ENCODE measurements around the gene KIR2DL4.
"Not testable (repeated sequence)": the region's sequence is repeated elsewhere in the genome, so short reads cannot be mapped to it uniquely, and the experiment has no call there.

The KIR2DL4 gene

DNA sequence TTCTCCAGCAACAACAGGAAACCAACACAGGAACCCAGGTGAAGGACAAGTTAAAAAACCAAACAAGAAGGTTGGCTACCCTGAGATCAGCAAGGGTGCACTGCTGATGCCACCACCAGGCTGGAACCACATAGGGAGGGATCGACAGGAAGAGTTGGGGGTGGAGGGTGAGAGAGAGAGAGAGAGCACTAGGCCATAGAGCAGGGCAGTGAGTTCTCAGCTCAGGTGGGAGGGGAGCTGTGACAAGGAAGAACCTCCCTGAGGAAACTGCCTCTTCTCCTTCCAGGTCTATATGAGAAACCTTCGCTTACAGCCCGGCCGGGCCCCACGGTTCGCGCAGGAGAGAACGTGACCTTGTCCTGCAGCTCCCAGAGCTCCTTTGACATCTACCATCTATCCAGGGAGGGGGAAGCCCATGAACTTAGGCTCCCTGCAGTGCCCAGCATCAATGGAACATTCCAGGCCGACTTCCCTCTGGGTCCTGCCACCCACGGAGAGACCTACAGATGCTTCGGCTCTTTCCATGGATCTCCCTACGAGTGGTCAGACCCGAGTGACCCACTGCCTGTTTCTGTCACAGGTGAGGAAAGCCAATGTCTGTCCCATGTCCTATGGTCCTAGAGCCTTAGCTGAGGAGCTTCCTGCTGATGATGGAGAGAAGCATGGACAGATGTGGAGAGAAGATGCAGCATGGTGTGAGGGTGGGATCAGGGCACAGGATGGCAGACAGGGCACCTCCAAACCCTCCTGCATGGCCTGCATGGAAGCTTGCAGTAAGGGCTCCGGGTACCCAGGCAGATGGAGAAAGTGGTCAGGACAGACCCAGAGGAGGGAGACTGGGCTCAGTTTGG lies 2.5 kb downstream of the KIR2DL4 start:
- DNase-seq: no peak

DNA sequence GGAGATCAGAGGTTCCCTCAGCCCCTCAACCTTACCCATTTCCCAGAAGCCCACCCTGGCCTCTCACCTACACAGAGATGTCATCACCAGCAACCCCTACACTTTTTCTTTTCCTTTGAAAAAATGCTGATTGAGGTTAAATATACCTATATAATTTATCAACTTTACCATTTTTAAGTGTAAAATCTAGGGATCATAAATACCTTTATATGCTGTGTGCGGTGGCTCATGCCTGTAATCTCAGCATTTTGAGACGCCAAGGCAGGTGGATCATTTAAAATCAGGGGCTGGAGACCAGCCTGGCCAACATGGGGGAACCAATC lies 3.1 kb downstream of the KIR2DL4 start:
- no peak for DNase-seq

DNA sequence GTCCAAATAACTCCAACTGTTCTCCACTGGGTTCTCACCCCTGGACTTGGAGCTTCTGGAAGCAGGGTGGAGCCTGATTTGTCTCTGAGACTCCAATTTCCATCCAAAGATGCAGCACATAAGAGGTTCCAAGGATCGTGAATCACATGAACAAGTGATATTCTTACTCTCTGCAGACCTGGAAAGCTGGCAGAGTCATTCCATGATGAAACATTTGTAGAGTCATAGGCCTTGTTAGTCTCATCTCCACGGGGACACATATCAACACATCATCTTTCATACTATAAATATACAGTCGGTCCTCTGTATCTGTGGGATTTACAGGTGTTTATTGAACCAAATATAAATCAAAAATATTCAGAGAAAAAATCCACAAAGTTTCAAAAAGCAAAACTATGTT lies 11.2 kb downstream of the KIR2DL4 start:
- not testable (repeated sequence) for DNase-seq

DNA sequence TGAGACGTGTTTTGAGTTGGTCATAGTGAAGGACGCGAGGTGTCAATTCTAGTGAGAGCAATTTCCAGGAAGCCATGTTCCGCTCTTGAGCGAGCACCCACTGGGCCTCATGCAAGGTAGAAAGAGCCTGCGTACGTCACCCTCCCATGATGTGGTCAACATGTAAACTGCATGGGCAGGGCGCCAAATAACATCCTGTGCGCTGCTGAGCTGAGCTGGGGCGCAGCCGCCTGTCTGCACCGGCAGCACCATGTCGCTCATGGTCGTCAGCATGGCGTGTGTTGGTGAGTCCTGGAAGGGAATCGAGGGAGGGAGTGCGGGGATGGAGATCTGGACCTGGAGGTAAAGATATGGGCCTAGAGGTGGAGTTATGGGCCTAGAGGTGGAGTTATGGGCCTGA lies 12.8 kb downstream of the KIR2DL4 start, which contains the start of gene KIR3DL1:
Gene KIR3DL1, plus strand, starts transcription at position 218 of the 400 bp plus-strand sequence.
- not testable (repeated sequence) for DNase-seq

DNA sequence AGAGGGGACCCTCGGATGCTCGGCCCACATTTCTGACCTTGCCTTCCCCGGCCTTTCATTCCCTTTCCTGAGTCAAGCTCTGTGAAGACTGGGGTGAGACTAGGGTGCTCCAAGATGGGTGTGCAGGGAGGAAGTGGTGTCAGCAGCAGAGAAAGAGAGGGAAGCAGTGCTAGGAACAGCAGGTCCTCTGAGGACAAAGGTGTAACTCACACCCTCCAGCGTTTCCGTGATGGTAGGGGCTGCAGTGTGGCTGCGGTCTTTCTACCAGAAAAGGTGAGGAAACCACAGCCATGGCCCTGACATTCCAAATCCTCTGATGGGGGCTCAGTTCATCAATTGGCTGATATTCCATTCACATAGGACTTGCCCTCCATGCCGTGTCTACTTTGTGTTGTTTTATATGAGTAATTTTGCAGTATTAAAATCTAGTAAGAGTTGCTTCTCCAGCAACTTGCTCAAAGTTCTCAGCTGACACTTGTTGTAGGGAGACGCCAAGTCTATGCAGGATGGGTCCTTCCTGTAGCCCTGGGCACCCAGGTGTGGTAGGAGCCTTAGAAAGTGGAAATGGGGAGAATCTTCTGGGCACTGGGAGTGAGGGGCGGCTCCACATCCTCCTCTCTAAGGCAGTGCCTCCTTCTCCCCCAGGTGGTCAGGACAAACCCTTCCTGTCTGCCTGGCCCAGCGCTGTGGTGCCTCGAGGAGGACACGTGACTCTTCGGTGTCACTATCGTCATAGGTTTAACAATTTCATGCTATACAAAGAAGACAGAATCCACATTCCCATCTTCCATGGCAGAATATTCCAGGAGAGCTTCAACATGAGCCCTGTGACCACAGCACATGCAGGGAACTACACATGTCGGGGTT lies 14.5 kb downstream of the KIR2DL4 start:
- DNase-seq: no peak

DNA sequence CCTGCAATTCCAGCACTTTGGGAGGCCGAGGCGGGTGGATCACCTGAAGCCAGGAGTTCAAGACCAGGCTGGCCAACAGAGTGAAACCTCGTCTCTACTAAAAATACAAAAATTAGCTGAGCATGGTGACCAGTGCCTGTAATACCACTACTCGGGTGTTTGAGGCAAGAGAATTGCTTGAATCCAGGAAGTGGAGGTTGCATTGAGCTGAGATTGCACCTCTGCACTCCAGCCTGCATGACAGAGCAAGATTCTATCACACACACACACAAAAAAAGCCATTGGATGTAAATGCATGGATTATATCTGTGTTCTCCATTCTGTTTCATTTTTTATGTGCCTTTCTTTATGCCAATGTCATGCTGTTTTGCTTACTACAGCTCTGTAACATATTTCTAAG lies 21.0 kb downstream of the KIR2DL4 start:
- DNase-seq: not testable (repeated sequence)

DNA sequence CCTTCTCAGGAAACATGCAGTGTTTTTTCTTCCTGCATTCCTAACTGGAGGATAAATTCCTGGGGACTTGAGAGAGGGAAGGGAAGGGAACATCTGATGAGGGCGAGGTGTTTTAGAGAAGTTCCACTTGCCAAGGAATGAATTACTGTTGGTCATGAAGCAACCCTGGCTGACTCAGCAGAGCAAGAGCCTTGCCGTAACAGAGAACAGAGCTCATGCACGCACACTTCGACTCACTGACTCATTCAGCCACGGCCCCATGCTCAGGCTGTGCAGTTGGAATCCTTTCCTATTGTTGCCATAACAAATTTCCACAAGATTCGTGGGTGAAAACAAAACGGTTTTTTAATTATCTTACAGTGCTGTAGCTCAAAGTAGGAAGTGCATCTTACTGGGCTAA lies 21.9 kb downstream of the KIR2DL4 start:
- DNase-seq: not testable (repeated sequence)

DNA sequence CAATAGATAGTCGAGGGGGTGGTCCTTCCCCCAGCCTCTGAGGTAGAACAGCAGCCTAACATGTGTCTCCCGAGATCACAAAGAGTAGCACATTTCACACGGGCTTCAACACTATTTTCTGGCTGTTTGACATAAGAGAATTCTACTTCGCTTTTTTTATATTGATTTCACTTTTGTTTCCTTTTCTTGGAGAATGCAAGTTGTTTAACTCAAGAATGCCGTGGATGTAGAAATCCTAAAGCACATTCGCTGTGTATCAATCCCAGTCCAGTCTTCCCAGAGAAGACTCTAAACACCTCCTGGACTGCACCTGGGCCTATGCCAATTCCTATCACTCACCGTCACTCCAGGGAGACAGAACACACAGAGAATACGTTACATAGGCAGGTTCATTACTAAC lies 24.7 kb downstream of the KIR2DL4 start:
- not testable (repeated sequence) for DNase-seq

DNA sequence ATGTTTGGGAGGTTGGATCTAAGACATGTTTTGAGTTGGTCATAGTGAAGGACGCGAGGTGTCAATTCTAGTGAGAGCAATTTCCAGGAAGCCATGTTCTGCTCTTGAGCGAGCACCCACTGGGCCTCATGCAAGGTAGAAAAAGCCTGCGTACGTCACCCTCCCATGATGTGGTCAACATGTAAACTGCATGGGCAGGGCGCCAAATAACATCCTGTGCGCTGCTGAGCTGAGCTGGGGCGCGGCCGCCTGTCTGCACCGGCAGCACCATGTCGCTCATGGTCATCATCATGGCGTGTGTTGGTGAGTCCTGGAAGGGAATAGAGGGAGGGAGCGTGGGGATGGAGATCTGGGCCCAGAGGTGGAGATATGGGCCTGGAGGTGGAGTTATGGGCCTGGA lies 29.1 kb downstream of the KIR2DL4 start, which contains the start of gene KIR2DS4:
Gene KIR2DS4, plus strand, starts transcription at position 181 of the 400 bp plus-strand sequence.
- not testable (repeated sequence) for DNase-seq

DNA sequence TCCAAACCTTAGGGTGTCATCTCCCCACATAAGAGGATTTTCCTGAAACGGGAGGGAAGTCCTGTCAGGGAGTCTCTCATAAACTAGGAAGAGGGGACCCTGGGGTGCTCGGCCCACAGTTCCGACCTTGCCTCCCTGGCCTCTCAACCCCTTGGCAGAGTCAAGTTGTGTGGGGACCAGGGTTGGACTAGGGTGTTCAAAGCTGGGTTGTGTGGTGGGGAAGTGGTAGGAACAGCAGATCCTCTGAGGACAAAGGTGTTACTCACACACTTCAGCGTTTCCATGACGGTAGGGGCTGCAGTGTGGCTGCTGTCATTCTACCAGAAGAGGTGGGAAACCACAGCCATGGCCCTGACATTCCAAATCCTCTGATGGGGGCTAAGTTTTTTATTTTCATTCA lies 31.7 kb downstream of the KIR2DL4 start:
- DNase-seq: not testable (repeated sequence)

DNA sequence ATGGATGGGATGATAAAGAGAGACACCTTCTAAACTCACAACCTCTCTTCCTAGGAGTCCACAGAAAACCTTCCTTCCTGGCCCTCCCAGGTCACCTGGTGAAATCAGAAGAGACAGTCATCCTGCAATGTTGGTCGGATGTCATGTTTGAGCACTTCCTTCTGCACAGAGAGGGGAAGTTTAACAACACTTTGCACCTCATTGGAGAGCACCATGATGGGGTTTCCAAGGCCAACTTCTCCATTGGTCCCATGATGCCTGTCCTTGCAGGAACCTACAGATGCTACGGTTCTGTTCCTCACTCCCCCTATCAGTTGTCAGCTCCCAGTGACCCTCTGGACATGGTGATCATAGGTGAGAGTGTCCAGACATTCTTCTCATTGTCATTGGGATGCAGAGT lies 34.1 kb downstream of the KIR2DL4 start:
- not testable (repeated sequence) for DNase-seq

DNA sequence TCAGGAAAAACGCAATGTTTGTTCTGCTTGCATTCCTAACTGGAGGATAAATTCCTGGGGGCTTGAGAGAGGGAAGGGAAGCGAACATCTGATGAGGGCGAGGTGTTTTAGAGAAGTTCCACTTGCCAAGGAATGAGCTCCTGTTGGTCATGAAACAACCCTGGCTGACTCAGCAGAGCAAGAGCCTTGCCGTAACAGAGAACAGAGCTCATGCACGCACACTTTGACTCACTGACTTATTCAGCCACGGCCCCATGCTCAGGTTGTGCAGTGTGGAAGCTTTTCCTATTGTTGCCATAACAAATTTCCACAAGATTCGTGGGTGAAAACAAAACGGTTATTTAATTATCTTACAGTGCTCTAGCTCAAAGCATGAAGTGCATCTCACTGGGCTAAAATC lies 39.8 kb downstream of the KIR2DL4 start:
- DNase-seq: not testable (repeated sequence)

DNA sequence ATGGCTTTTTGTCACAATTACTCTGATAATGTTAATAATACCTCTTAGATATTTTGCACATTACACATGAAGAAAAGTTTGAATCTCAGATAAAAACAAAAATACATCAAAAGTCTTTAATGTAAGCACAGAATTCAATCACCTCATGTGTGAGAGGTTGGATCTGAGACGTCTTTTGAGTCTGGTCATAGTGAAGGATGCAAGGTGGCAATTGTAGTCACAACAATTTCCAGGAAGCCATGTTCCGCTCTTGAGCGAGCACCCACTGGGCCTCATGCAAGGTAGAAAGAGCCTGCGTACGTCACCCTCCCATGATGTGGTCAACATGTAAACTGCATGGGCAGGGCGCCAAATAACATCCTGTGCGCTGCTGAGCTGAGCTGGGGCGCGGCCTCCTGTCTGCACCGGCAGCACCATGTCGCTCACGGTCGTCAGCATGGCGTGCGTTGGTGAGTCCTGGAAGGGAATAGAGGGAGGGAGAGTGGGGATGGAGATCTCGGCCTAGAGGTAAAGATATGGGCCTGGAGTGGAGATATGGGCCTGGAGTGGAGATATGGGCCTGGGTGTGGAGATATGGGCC lies 46.7 kb downstream of the KIR2DL4 start, which contains the start of gene KIR3DL2:
Gene KIR3DL2, plus strand, starts transcription at position 383 of the 580 bp plus-strand sequence. Its CDS starts 33 bp downstream, at position 416.
- not testable (repeated sequence) for DNase-seq

DNA sequence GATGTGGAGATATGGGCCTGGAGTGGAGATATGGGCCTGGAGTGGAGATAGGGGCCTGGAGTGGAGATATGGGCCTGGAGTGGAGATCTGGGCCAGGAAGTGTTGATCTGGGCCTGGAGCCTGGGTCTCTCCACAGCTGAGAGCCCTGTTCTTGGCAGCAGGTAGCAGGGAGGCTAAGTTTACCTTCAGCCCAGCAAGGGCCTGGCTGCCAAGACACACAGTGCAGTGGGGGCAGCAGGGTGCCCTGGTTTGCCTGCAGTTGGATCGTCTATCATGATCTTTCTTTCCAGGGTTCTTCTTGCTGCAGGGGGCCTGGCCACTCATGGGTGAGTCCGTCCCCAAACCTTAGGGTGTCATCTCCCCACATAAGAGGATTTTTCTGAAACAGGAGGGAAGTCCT lies 47.5 kb downstream of the KIR2DL4 start:
- no peak for DNase-seq

DNA sequence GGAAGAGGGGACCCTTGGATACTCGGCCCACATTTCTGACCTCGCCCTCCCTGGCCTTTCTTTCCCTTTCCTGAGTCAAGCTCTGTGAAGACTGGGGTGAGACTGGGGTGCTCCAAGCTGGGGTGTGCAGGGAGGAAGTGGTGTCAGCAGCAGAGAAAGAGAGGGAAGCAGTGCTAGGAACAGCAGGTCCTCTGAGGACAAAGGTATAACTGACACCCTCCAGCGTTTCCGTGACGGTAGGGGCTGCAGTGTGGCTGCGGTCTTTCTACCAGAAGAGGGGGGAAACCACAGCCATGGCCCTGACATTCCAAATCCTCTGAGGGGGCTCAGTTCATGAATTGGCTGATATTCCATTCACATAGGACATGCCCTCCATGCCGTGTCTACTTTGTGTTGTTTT lies 47.9 kb downstream of the KIR2DL4 start:
- DNase-seq: no peak

DNA sequence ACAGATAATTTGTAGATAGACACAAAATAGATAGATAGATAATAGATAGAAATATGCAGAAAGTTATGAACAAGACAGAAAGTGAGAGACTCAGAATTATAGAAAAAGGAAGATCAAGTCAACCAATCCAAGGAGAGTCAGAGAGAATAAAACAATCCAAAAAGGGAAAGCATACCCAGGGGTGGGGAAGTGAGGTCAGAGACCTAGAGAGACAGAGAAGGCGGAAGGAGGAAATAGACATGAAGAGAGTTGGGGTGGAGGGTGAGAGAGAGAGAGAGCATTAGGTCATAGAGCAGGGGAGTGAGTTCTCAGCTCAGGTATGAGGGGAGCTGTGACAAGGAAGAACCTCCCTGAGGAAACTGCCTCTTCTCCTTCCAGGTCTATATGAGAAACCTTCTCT lies 51.8 kb downstream of the KIR2DL4 start:
- DNase-seq: not testable (repeated sequence)

DNA sequence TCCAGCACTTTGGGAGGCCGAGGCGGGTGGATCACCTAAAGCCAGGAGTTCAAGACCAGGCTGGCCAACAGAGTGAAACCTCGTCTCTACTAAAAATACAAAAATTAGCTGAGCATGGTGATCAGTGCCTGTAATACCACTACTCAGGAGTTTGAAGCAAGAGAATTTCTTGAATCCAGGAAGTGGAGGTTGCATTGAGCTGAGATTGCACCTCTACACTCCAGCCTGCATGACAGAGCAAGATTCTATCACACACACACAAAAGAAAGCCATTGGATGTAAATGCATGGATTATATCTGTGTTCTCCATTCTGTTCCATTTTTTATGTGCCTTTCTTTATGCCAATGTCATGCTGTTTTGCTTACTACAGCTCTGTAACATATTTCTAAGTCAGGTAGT lies 55.1 kb downstream of the KIR2DL4 start:
- not testable (repeated sequence) for DNase-seq

DNA sequence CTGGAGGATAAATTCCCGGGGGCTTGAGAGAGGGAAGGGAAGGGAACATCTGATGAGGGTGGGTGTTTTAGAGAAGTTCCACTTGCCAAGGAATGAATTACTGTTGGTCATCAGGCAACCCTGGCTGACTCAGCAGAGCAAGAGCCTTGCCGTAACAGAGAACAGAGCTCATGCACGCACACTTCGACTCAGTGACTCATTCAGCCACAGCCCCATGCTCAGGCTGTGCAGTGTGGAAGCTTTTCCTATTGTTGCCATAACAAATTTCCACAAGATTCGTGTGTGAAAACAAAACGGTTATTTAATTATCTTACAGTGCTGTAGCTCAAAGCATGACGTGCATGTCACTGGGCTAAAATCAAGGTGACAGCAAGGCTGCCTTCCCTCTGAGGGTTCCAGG lies 56.0 kb downstream of the KIR2DL4 start:
- DNase-seq: not testable (repeated sequence)

DNA sequence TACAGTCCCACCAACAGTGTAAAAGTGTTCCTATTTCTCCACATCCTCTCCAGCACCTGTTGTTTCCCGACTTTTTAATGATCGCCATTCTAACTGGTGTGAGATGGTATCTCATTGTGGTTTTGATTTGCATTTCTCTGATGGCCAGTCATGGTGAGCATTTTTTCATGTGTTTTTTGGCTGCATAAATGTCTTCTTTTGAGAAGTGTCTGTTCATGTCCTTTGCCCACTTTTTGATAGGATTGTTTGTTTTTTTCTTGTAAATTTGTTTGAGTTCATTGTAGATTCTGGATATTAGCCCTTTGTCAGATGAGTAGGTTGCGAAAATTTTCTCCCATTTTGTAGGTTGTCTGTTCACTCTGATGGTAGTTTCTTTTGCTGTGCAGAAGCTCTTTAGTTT lies 60.0 kb downstream of the KIR2DL4 start:
- not testable (repeated sequence) for DNase-seq
